Parathyroid adenoma (tissue), 2 donors: ENCODE data around the gene NSD1.

Experiments
- H2AFZ ChIP-seq: fragments of 300-600 bp; sonication (generic); one replicate; pipeline ENCODE4 v1.7.0; 2017; ENCODE audit warnings: antibody characterized with exemption, mild to moderate bottlenecking
- H3K27ac ChIP-seq: fragments of 300-600 bp; sonication (generic); one replicate; pipeline ENCODE4 v1.7.0; 2017
- H3K27me3 ChIP-seq: fragments of 300-600 bp; sonication (generic); one replicate; pipeline ENCODE4 v1.7.0; 2017; ENCODE audit warnings: low read length; ENCODE audit not compliant: control insufficient read depth, insufficient read depth
- H3K36me3 ChIP-seq: fragments of 300-600 bp; sonication (generic); one replicate; pipeline ENCODE4 v1.7.0; 2017; ENCODE audit warnings: low read length; ENCODE audit not compliant: control insufficient read depth, insufficient read depth
- H3K4me1 ChIP-seq: fragments of 300-600 bp; sonication (generic); one replicate; pipeline ENCODE4 v1.7.0; 2017; ENCODE audit warnings: control low read depth
- H3K4me2 ChIP-seq: fragments of 300-600 bp; sonication (generic); one replicate; pipeline ENCODE4 v1.7.0; 2017; ENCODE audit warnings: low read length
- H3K4me3 ChIP-seq: fragments of 300-600 bp; sonication (generic); one replicate; pipeline ENCODE4 v1.7.0; 2017; ENCODE audit warnings: low read depth, low read length
- H3K79me2 ChIP-seq: fragments of 300-600 bp; sonication (generic); one replicate; pipeline ENCODE4 v1.7.0; 2017; ENCODE audit warnings: control low read depth
- H3K9ac ChIP-seq: fragments of 300-600 bp; sonication (generic); one replicate; pipeline ENCODE4 v1.7.0; 2017; ENCODE audit warnings: mild to moderate bottlenecking
- H3K9me3 ChIP-seq: fragments of 300-600 bp; sonication (generic); one replicate; pipeline ENCODE4 v1.7.0; 2017; ENCODE audit warnings: low read length; ENCODE audit not compliant: control insufficient read depth
- CTCF ChIP-seq: fragments of 300-600 bp; sonication (generic); IDR thresholded peaks from one replicate; pipeline ENCODE4 v1.7.0; 2017; ENCODE audit warnings: antibody characterized with exemption, mild to moderate bottlenecking
- donor health status: primary hyperparathyroidism.

The NSD1 gene

DNA sequence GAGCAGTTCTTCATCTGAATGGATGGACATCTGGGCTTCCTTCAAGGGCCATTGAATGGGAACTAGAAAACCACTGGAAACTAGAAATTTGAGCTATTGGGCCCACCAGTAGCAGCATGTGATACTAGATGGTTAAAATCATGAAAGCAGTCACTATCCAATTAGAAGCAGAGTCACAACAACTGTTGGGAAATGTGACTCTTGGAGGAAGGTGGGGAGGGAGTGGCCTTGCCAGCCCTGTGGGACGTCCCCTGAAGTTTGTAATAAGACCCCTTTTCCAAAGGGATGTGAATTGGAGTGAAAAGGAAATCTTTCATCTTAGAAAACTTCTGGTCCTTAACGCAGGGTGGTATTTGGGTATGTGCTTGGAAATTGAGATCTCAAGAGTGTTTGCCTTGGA, 164.3 kb downstream of the NSD1 start:
- H2AFZ ChIP-seq: no peak overlapping the region
- no peaks in the 10 kb centered on the region for H3K36me3 ChIP-seq
- no peaks in the 10 kb centered on the region for H3K79me2 ChIP-seq
- H3K9me3 ChIP-seq: no peaks in the 10 kb centered on the region
- TF ChIP-seq CTCF: no peak
- H3K4me3 ChIP-seq: no peak overlapping the region
- no peak overlapping the region for H3K27ac ChIP-seq
- H3K27me3 ChIP-seq: no peaks in the 10 kb centered on the region
- no peak overlapping the region for H3K9ac ChIP-seq
- H3K4me1 ChIP-seq: peaks cover 20% of the 10 kb centered on the region
- H3K4me2 ChIP-seq: no peak overlapping the region

- Histone ChIP-seq H3K79me2 (peaks cover 3% of the 10 kb centered on the region), H3K9ac (no peak overlapping the region), H3K36me3 (no peaks in the 10 kb centered on the region), H3K4me1 (peaks cover 27% of the 10 kb centered on the region), H3K4me3 (no peak overlapping the region), H3K9me3 (no peaks in the 10 kb centered on the region), H3K4me2 (no peak overlapping the region), H2AFZ (no peak overlapping the region), H3K27ac (peak overlapping the region; percentile 43), H3K27me3 (no peaks in the 10 kb centered on the region)
- TF ChIP-seq CTCF: no peak
These were observed 166.1 kb downstream of the NSD1 start for GRCh38 chr5:177299697-177300096.

GRCh38 chr5:177300236-177300880, 166.8 kb downstream of the NSD1 start:
- Histone ChIP-seq H3K36me3 (no peaks in the 10 kb centered on the region), H3K79me2 (peaks cover 4% of the 10 kb centered on the region), H3K9me3 (no peaks in the 10 kb centered on the region), H3K27ac (peak overlapping the region; percentile 64), H3K4me2 (no peak overlapping the region), H2AFZ (no peak overlapping the region), H3K4me1 (peaks cover 30% of the 10 kb centered on the region), H3K4me3 (no peak overlapping the region), H3K9ac (no peak overlapping the region), H3K27me3 (no peaks in the 10 kb centered on the region)
- no peak for TF ChIP-seq CTCF

GRCh38 chr5:177300951-177301350, 167.4 kb downstream of the NSD1 start:
- Histone ChIP-seq H2AFZ (no peak overlapping the region), H3K27me3 (no peaks in the 10 kb centered on the region), H3K4me3 (no peak overlapping the region), H3K4me2 (no peak overlapping the region), H3K36me3 (no peaks in the 10 kb centered on the region), H3K79me2 (peaks cover 7% of the 10 kb centered on the region), H3K9ac (no peak overlapping the region), H3K4me1 (peaks cover 30% of the 10 kb centered on the region), H3K9me3 (no peaks in the 10 kb centered on the region), H3K27ac (peak overlapping the region; percentile 64)
- TF ChIP-seq CTCF: no peak
